ENCODE results near the gene CBLN4. TPM values are rescaled to one million over a fixed set of nuclear protein-coding genes. Genes with fewer than 3 reads are reported as not detected.
A peak's percentile ranks its signal among the peaks of the same experiment; 100 is the strongest.

CBLN4 gene
- total and polyA plus RNA-seq, 4 donors = 6.1 to 25.9 (median 20.1) TPM

- peak overlapping the region; percentile 21 for H3K4me3 ChIP-seq (ENCODE audit: low read depth, low read length)
- WGBS (ENCODE audit: insufficient coverage) = under 1% methylated on average over 41 of the region's 41 CpGs
- DNase-seq (ENCODE audit: low read depth in 4 of 6, low spot score in 6 of 6) = peak in 2 of 6 donors; percentile 62 to 76
- H3K27ac ChIP-seq (ENCODE audit: low read depth, low read length) = peak overlapping the region; percentile 15
- H3K36me3 ChIP-seq (ENCODE audit: control insufficient read depth, insufficient read depth, low read length) = no peaks in the 10 kb centered on the region
- peaks cover 23% of the 10 kb centered on the region for H3K4me1 ChIP-seq (ENCODE audit: control insufficient read depth, insufficient read depth, low read length)
- no peaks in the 10 kb centered on the region for H3K9me3 ChIP-seq (ENCODE audit: control insufficient read depth, insufficient read depth, low read length)
- H3K27me3 ChIP-seq (ENCODE audit: control insufficient read depth, insufficient read depth, low read length) = peaks cover 54% of the 10 kb centered on the region
Measured at GRCh38 chr20:56004007-56004406, 1.3 kb downstream of the CBLN4 start.

GRCh38 chr20:56002908-56003800, 2.2 kb downstream of the CBLN4 start:
- H3K27me3 ChIP-seq (ENCODE audit: control insufficient read depth, insufficient read depth, low read length) = peaks cover 54% of the 10 kb centered on the region
- no peaks in the 10 kb centered on the region for H3K9me3 ChIP-seq (ENCODE audit: control insufficient read depth, insufficient read depth, low read length)
- 1% methylated on average over 36 of the region's 38 CpGs for WGBS (ENCODE audit: insufficient coverage)
- peaks cover 23% of the 10 kb centered on the region for H3K4me1 ChIP-seq (ENCODE audit: control insufficient read depth, insufficient read depth, low read length)
- peak in 2 of 6 donors; percentile 62 to 65 for DNase-seq (ENCODE audit: low read depth in 4 of 6, low spot score in 6 of 6)
- H3K4me3 ChIP-seq (ENCODE audit: low read depth, low read length) = peak overlapping the region; percentile 21
- no peak overlapping the region for H3K27ac ChIP-seq (ENCODE audit: low read depth, low read length)
- no peaks in the 10 kb centered on the region for H3K36me3 ChIP-seq (ENCODE audit: control insufficient read depth, insufficient read depth, low read length)

DNA sequence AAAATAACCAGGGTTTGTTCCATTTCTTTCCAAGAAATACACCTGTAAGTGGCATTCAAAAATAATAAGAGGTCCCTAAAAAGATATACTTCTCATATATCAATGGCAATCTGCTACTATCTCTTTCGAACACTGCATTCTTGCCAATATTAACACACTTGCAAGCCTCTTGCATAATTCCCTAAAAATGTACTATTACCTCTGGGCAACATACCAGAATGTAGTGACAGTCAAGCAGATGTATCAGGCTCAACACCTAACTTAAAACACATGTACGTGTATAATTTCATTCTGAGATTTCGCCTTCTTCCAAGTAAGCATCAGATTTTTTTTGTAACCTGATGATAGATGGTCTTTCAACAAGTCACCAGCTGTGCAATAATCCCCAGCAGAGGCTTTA, 3.4 kb downstream of the CBLN4 start:
- WGBS (ENCODE audit: insufficient coverage) = 80% methylated on average over 1 of the region's 3 CpGs
- Histone ChIP-seq H3K27ac (ENCODE audit: low read depth, low read length) (no peak overlapping the region), H3K9me3 (ENCODE audit: control insufficient read depth, insufficient read depth, low read length) (no peaks in the 10 kb centered on the region), H3K27me3 (ENCODE audit: control insufficient read depth, insufficient read depth, low read length) (peaks cover 47% of the 10 kb centered on the region), H3K36me3 (ENCODE audit: control insufficient read depth, insufficient read depth, low read length) (no peaks in the 10 kb centered on the region), H3K4me1 (ENCODE audit: control insufficient read depth, insufficient read depth, low read length) (peaks cover 23% of the 10 kb centered on the region), H3K4me3 (ENCODE audit: low read depth, low read length) (no peak overlapping the region)
- DNase-seq (ENCODE audit: low read depth in 4 of 6, low spot score in 6 of 6) = peak in 1 of 6 donors; percentile 7

- Histone ChIP-seq H3K27me3 (ENCODE audit: control insufficient read depth, insufficient read depth, low read length) (peaks cover 42% of the 10 kb centered on the region), H3K9me3 (ENCODE audit: control insufficient read depth, insufficient read depth, low read length) (no peaks in the 10 kb centered on the region), H3K36me3 (ENCODE audit: control insufficient read depth, insufficient read depth, low read length) (no peaks in the 10 kb centered on the region), H3K4me3 (ENCODE audit: low read depth, low read length) (no peak overlapping the region), H3K27ac (ENCODE audit: low read depth, low read length) (no peak overlapping the region), H3K4me1 (ENCODE audit: control insufficient read depth, insufficient read depth, low read length) (peaks cover 23% of the 10 kb centered on the region)
- DNase-seq (ENCODE audit: low read depth in 4 of 6, low spot score in 6 of 6) = peak in 2 of 6 donors; percentile 60 to 63
- WGBS (ENCODE audit: insufficient coverage) = 71% methylated on average over 3 of the region's 5 CpGs
Measured at GRCh38 chr20:56001106-56001785, 4.1 kb downstream of the CBLN4 start.

DNA sequence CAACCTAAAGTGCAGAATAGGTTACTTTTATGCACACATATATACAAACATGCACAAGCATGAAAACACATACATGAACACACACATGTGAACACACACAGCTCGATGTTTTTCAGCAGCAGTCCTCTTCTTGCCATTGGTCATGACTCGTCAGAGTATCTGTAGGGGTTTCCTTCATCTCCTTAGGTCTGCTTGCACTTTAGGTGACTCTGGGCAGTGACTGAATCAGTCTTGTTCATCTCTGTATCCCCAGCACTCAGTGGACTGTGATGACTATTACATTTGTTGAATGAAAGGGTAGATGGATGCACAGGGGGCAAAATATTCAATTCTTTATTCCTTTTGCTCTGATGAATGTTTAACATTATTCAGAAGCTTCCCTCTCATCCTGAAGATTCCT, 26.8 kb downstream of the CBLN4 start:
- DNase-seq (ENCODE audit: low read depth in 4 of 6, low spot score in 6 of 6) = no peak
- Histone ChIP-seq H3K4me1 (ENCODE audit: control insufficient read depth, insufficient read depth, low read length) (peaks cover 4% of the 10 kb centered on the region), H3K27ac (ENCODE audit: low read depth, low read length) (no peak overlapping the region), H3K27me3 (ENCODE audit: control insufficient read depth, insufficient read depth, low read length) (no peaks in the 10 kb centered on the region), H3K36me3 (ENCODE audit: control insufficient read depth, insufficient read depth, low read length) (no peaks in the 10 kb centered on the region), H3K9me3 (ENCODE audit: control insufficient read depth, insufficient read depth, low read length) (no peaks in the 10 kb centered on the region), H3K4me3 (ENCODE audit: low read depth, low read length) (no peak overlapping the region)
- WGBS (ENCODE audit: insufficient coverage) = 75% methylated on average over 2 of the region's 2 CpGs

GRCh38 chr20:55977690-55978459, 27.4 kb downstream of the CBLN4 start:
- Histone ChIP-seq H3K9me3 (ENCODE audit: control insufficient read depth, insufficient read depth, low read length) (no peaks in the 10 kb centered on the region), H3K4me1 (ENCODE audit: control insufficient read depth, insufficient read depth, low read length) (peaks cover 4% of the 10 kb centered on the region), H3K36me3 (ENCODE audit: control insufficient read depth, insufficient read depth, low read length) (no peaks in the 10 kb centered on the region), H3K27me3 (ENCODE audit: control insufficient read depth, insufficient read depth, low read length) (no peaks in the 10 kb centered on the region), H3K4me3 (ENCODE audit: low read depth, low read length) (no peak overlapping the region), H3K27ac (ENCODE audit: low read depth, low read length) (no peak overlapping the region)
- WGBS (ENCODE audit: insufficient coverage) = 24% methylated on average over 2 of the region's 6 CpGs
- DNase-seq (ENCODE audit: low read depth in 4 of 6, low spot score in 6 of 6) = peak in 5 of 6 donors; percentile 22 to 96 (median 38)

DNA sequence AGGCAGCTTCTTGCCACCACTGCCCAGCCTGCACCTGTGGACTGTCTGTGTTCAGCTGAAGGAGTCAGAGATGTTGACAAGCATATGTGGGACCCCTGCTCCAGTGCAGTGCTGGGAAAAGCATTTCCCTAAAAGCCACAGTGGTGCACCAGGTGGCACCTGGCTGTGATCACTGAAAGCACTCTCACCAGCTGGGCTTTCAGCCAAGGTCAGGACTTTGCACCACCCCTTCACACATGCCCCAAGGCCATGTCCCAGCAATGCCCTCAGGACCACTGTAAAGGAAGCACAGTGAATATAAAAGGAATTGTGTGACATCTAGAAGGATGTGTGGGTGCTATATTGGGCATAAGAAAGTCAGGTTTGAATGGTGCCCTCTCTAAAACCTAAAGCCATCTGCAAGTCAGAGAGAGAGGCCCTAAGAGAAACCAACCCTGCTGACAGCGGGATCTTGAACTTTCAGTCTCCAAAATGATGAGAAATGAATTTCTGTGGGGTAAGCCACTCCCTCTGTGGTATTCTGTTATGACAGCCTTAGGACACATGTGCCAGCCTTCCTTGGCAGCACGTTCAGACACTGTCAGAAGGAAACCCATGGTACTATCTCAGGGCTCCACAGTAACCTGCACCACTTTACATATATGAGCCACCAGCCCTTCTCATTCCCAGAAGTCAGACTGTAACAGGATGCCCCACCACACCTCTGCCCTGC, 30.7 kb downstream of the CBLN4 start:
- Histone ChIP-seq H3K27me3 (ENCODE audit: control insufficient read depth, insufficient read depth, low read length) (no peaks in the 10 kb centered on the region), H3K4me3 (ENCODE audit: low read depth, low read length) (no peak overlapping the region), H3K36me3 (ENCODE audit: control insufficient read depth, insufficient read depth, low read length) (no peaks in the 10 kb centered on the region), H3K9me3 (ENCODE audit: control insufficient read depth, insufficient read depth, low read length) (no peaks in the 10 kb centered on the region), H3K27ac (ENCODE audit: low read depth, low read length) (no peak overlapping the region), H3K4me1 (ENCODE audit: control insufficient read depth, insufficient read depth, low read length) (peaks cover 4% of the 10 kb centered on the region)
- WGBS (ENCODE audit: insufficient coverage) = 85% methylated on average over 2 of the region's 2 CpGs
- DNase-seq (ENCODE audit: low read depth in 4 of 6, low spot score in 6 of 6) = no peak

GRCh38 chr20:55964790-55965189, 40.5 kb downstream of the CBLN4 start:
- H3K27me3 ChIP-seq (ENCODE audit: control insufficient read depth, insufficient read depth, low read length) = no peaks in the 10 kb centered on the region
- no peaks in the 10 kb centered on the region for H3K36me3 ChIP-seq (ENCODE audit: control insufficient read depth, insufficient read depth, low read length)
- no peak for DNase-seq (ENCODE audit: low read depth in 4 of 6, low spot score in 6 of 6)
- no peaks in the 10 kb centered on the region for H3K4me1 ChIP-seq (ENCODE audit: control insufficient read depth, insufficient read depth, low read length)
- H3K4me3 ChIP-seq (ENCODE audit: low read depth, low read length) = no peak overlapping the region
- H3K9me3 ChIP-seq (ENCODE audit: control insufficient read depth, insufficient read depth, low read length) = no peaks in the 10 kb centered on the region
- no peak overlapping the region for H3K27ac ChIP-seq (ENCODE audit: low read depth, low read length)
- WGBS (ENCODE audit: insufficient coverage) = 78% methylated on average over 1 of the region's 1 CpG

All from spinal cord (tissue), 10 donors.